Measurements from ENCODE around the gene GALNT18.

- no peak for TF ChIP-seq CTCF (IDR thresholded peaks at IDR 0.05; ENCODE audit: insufficient read depth, low read length)
- no peak for TF ChIP-seq REST (IDR thresholded peaks at IDR 0.05; ENCODE audit: insufficient replicate concordance, low read depth)
- TF ChIP-seq POLR2AphosphoS5 (IDR thresholded peaks at IDR 0.05; ENCODE audit: low read depth): no peak
Measured at GRCh38 chr11:11379661-11380060, 242.1 kb downstream of the GALNT18 start.
